ENCODE data around the gene CARD18.

DNA sequence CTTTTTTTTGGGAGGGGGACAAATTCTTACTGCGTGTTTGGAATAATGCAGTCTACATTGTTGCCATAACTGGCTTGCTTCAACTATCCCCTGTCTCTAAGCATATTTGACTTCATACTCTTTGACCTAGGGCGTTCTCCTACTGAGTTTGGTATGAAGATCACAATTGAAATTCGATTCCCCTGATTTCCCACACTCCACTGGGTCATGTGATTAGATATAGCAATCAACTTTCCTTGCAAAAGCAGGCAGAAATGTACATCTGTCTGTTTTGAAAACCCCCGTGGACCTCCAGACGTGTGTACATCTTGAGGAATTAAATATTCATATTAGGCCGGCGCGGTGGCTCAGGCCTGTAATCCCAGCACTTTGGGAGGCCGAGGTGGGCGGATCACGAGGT is 13.8 kb upstream of the CARD18 start:
- TF ChIP-seq EZH2 (IDR thresholded peaks at IDR 0.05; ENCODE audit: low read length, unreplicated experiment) (no peak), EZH2phosphoT487 (IDR thresholded peaks at IDR 0.05; ENCODE audit: borderline replicate concordance, low read length) (no peak)
- TF ChIP-seq, protein P1, sequence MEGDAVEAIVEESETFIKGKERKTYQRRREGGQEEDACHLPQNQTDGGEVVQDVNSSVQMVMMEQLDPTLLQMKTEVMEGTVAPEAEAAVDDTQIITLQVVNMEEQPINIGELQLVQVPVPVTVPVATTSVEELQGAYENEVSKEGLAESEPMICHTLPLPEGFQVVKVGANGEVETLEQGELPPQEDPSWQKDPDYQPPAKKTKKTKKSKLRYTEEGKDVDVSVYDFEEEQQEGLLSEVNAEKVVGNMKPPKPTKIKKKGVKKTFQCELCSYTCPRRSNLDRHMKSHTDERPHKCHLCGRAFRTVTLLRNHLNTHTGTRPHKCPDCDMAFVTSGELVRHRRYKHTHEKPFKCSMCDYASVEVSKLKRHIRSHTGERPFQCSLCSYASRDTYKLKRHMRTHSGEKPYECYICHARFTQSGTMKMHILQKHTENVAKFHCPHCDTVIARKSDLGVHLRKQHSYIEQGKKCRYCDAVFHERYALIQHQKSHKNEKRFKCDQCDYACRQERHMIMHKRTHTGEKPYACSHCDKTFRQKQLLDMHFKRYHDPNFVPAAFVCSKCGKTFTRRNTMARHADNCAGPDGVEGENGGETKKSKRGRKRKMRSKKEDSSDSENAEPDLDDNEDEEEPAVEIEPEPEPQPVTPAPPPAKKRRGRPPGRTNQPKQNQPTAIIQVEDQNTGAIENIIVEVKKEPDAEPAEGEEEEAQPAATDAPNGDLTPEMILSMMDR (conservative IDR thresholded peaks at IDR 0.05; ENCODE audit: low read depth, low read length): no peak

Data from PC-3 (cell line).